Ishikawa (cell line): ENCODE measurements around the gene LIMCH1.

ENCODE experiments used
- CEBPB ChIP-seq: IDR thresholded peaks from 2 replicates; pipeline ENCODE4 v1.6.1; 2012
- CREB1 ChIP-seq: IDR thresholded peaks from 2 replicates; pipeline ENCODE4 v1.6.1; 2012; ENCODE audit warnings: low read depth
- EGR1 ChIP-seq: IDR thresholded peaks from 2 replicates; pipeline ENCODE4 v1.6.1; 2012
- EP300 ChIP-seq: IDR thresholded peaks from 2 replicates; pipeline ENCODE4 v1.6.1; 2012; ENCODE audit warnings: borderline replicate concordance
- NFIC ChIP-seq: IDR thresholded peaks from 2 replicates; pipeline ENCODE4 v1.6.1; 2012
- RAD21 ChIP-seq: IDR thresholded peaks from 2 replicates; pipeline ENCODE4 v1.6.1; 2012; ENCODE audit warnings: low read depth
- TAF1 ChIP-seq: IDR thresholded peaks from 2 replicates; pipeline ENCODE4 v1.6.1; 2012; ENCODE audit warnings: low read depth, mild to moderate bottlenecking
- TCF12 ChIP-seq: IDR thresholded peaks from 2 replicates; pipeline ENCODE4 v1.6.1; 2012; ENCODE audit warnings: low read depth
- TEAD4 ChIP-seq: IDR thresholded peaks from 2 replicates; pipeline ENCODE4 v1.6.1; 2012
- YY1 ChIP-seq: IDR thresholded peaks from 2 replicates; pipeline ENCODE4 v1.6.1; 2012; ENCODE audit warnings: low read depth
- ZBTB7A ChIP-seq: IDR thresholded peaks from 2 replicates; pipeline ENCODE4 v1.6.1; 2012; ENCODE audit warnings: low read depth
- TF ChIP-seq, protein P1 (sequence below): IDR thresholded peaks from 2 replicates; pipeline ENCODE4 v1.6.1; 2012
- TF ChIP-seq, protein P2 (sequence below): IDR thresholded peaks from 2 replicates; pipeline ENCODE4 v1.6.1; 2012; ENCODE audit warnings: low read depth, mild to moderate bottlenecking
- TF ChIP-seq, protein P3 (sequence below): IDR thresholded peaks from 2 replicates; pipeline ENCODE4 v1.6.1; 2012

DNA sequence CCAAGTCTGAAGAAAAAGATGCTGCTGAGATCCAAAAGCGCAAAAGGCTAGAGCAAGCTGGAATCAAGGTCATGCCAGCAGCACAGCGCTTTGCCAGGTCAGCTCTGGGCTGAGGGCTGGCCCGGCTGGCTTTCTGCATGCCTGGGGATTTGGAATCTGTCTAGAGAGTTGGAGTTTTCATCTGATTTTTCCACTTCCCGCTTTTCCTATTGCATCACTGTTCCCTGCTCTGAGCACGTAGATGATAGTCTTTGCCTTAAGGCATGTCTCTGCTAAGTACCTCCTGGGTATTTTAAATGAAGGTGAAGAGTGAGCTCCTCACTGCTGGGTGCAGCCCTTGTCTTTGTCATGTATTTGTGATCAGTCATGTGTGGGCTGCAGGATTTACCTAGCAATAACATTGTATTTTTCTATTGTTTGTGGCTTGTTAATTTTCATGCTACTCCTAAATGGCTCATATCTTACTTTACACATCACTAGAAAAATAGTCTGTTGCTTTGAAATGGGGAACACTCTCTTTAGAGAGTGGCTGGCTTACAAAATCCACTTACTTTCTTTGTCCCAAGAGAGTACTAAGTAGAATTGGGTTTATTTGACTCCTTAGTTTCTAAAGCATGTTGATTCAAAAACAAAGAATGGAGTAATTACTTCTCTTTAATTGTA, 82.8 kb downstream of the LIMCH1 start:
- TF ChIP-seq, protein P1, sequence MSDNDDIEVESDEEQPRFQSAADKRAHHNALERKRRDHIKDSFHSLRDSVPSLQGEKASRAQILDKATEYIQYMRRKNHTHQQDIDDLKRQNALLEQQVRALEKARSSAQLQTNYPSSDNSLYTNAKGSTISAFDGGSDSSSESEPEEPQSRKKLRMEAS, result no peak
- TF ChIP-seq NFIC (no peak), TEAD4 (no peak), TCF12 (no peak), EGR1 (no peak), EP300 (no peak), CEBPB (0 out of 2 replicates have a peak, but pooled peaks have one; percentile 31), CREB1 (no peak), RAD21 (no peak), YY1 (no peak), ZBTB7A (no peak), TAF1 (no peak)
- TF ChIP-seq, protein P2, sequence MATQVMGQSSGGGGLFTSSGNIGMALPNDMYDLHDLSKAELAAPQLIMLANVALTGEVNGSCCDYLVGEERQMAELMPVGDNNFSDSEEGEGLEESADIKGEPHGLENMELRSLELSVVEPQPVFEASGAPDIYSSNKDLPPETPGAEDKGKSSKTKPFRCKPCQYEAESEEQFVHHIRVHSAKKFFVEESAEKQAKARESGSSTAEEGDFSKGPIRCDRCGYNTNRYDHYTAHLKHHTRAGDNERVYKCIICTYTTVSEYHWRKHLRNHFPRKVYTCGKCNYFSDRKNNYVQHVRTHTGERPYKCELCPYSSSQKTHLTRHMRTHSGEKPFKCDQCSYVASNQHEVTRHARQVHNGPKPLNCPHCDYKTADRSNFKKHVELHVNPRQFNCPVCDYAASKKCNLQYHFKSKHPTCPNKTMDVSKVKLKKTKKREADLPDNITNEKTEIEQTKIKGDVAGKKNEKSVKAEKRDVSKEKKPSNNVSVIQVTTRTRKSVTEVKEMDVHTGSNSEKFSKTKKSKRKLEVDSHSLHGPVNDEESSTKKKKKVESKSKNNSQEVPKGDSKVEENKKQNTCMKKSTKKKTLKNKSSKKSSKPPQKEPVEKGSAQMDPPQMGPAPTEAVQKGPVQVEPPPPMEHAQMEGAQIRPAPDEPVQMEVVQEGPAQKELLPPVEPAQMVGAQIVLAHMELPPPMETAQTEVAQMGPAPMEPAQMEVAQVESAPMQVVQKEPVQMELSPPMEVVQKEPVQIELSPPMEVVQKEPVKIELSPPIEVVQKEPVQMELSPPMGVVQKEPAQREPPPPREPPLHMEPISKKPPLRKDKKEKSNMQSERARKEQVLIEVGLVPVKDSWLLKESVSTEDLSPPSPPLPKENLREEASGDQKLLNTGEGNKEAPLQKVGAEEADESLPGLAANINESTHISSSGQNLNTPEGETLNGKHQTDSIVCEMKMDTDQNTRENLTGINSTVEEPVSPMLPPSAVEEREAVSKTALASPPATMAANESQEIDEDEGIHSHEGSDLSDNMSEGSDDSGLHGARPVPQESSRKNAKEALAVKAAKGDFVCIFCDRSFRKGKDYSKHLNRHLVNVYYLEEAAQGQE, result no peak
- TF ChIP-seq, protein P3, sequence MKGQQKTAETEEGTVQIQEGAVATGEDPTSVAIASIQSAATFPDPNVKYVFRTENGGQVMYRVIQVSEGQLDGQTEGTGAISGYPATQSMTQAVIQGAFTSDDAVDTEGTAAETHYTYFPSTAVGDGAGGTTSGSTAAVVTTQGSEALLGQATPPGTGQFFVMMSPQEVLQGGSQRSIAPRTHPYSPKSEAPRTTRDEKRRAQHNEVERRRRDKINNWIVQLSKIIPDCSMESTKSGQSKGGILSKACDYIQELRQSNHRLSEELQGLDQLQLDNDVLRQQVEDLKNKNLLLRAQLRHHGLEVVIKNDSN, result no peak
